Small intestine (tissue), 16 donors: ENCODE data around the gene UGT1A10. TPM values are rescaled to one million over a fixed set of nuclear protein-coding genes. Genes with fewer than 3 reads are reported as not detected.
"Not testable (repeated sequence)": the region's sequence is repeated elsewhere in the genome, so short reads cannot be mapped to it uniquely, and the experiment has no call there.

ENCODE experiments used
- DNase-seq, 2 donors: peaks; one replicate each; pipeline versions ENCODE4 v3.0.0 to v3.0.0-alpha.2; 2013
- FAIRE-seq: peaks from 2 replicates; lab custom pipeline; 2012; peaks lifted over from hg19 to GRCh38; lab: Jason Lieb, UNC
- H3K27ac ChIP-seq, 3 donors: one replicate each; pipeline ENCODE4 v1.5.1; 2013; ENCODE audit warnings: low read length in 2 of 3, mild to moderate bottlenecking in 2 of 3, control low read depth in 1 of 3, inconsistent platforms in 1 of 3, low read depth in 1 of 3, moderate library complexity in 1 of 3
- H3K27me3 ChIP-seq, 3 donors: one replicate each; pipeline ENCODE4 v1.6.1; 2013; ENCODE audit warnings: low read length in 3 of 3, inconsistent platforms in 1 of 3; ENCODE audit not compliant: control insufficient read depth in 3 of 3, insufficient read depth in 3 of 3
- H3K36me3 ChIP-seq, 3 donors: one replicate each; pipeline ENCODE4 v1.6.1; 2013; ENCODE audit warnings: low read length in 3 of 3, inconsistent platforms in 1 of 3, low read depth in 1 of 3, mild to moderate bottlenecking in 1 of 3, moderate library complexity in 1 of 3; ENCODE audit not compliant: control insufficient read depth in 3 of 3, insufficient read depth in 2 of 3
- H3K4me1 ChIP-seq, 3 donors: one replicate each; pipeline ENCODE4 v1.6.1; 2013; ENCODE audit warnings: low read length in 2 of 3, inconsistent platforms in 1 of 3, low read depth in 1 of 3, mild to moderate bottlenecking in 1 of 3, moderate library complexity in 1 of 3; ENCODE audit not compliant: control insufficient read depth in 3 of 3, insufficient read depth in 2 of 3
- H3K4me3 ChIP-seq, 3 donors: one replicate each; pipeline ENCODE4 v1.5.1; 2013; ENCODE audit warnings: low read length in 3 of 3, control low read depth in 1 of 3, inconsistent platforms in 1 of 3, low read depth in 1 of 3, mild to moderate bottlenecking in 1 of 3, moderate library complexity in 1 of 3
- H3K9me3 ChIP-seq, 2 donors: one replicate each; pipeline ENCODE4 v1.6.1; 2013; ENCODE audit warnings: low read depth in 1 of 2, low read length in 1 of 2; ENCODE audit not compliant: control insufficient read depth in 2 of 2, insufficient read depth in 1 of 2
- WGBS, 3 donors: extraction: QIAGEN DNeasy Blood & Tissue Kit; methylation state at CpG; one replicate each; pipeline ENCODE4 v1.1.7; 2013; 5-methylcytosine and 5-hydroxymethylcytosine counted together
- long read RNA-seq, 10 donors: transcript quantifications; one replicate each; lab custom pipeline, GENCODE V29; 2026
- polyA plus RNA-seq, 4 donors: library from polyadenylated mRNA; stranded (reverse) in 3 of 4; unstranded in 1 of 4; fragments of 200-250 nt in 3 of 4; fragments of 120-200 nt in 1 of 4; gene quantifications; one replicate each; pipeline versions ENCODE4 v1.2.1 to v1.2.3, GENCODE V29; 2013
- donor health status: healthy with polysubstance abuse.
- donor health status: control.
- donor health status: control.
- donor health status: Bipolar disorder and iron deficiency.
- donor health status: healthy.

UGT1A10 gene
- polyA plus RNA-seq: 10 to 100 TPM in 3 of 4 donors, under 1 TPM in 1; 0.27 to 30.0 (median 18.5) TPM
- long read RNA-seq, donor 1: 0 reads
- long read RNA-seq, donor 2: 0 reads
- long read RNA-seq, donor 3: 0 reads
- long read RNA-seq, donor 4: 0 reads
- long read RNA-seq, donor 5: 0 reads
- long read RNA-seq, donor 6: 0 reads
- long read RNA-seq, donor 7: 0 reads
- long read RNA-seq, donor 8: 0 reads
- long read RNA-seq, donor 9: 0 reads
- long read RNA-seq, donor 10: 0 reads

GRCh38 chr2:233636306-233636705 lies at the start of gene UGT1A10:
UGT1A10 (plus strand) TSS chr2:233636448; CDS start chr2:233636523, 75 bp downstream.
- not testable (repeated sequence) for H3K27me3 ChIP-seq, H3K9me3 ChIP-seq, FAIRE-seq, H3K36me3 ChIP-seq, H3K4me1 ChIP-seq
- peak within 1 kb of the TSS in 1 of 3 donors; percentile 68 for H3K27ac ChIP-seq
- peak within 1 kb of the TSS in 1 of 3 donors; percentile 55 for H3K4me3 ChIP-seq
- peak in 1 of 2 donors; percentile 84 for DNase-seq
- 22 to 68% (median 31%) methylated on average over 10 of the region's 10 CpGs for WGBS, 3 donors

- Histone ChIP-seq H3K27me3 (no peaks in the 10 kb centered on the region), H3K9me3 (no peaks in the 10 kb centered on the region), H3K4me3 (no peak overlapping the region), H3K27ac (no peak overlapping the region), H3K36me3 (no peaks in the 10 kb centered on the region), H3K4me1 (peaks cover 0 to 3% (median 0%) of the 10 kb centered on the region in 3 donors)
- FAIRE-seq (no peak), DNase-seq (peak; percentile 53 to 56)
- 67 to 83% (median 77%) methylated on average over 2 of the region's 2 CpGs for WGBS, 3 donors
These were observed 47.8 kb upstream of the UGT1A10 start for GRCh38 chr2:233588400-233588799.

GRCh38 chr2:233592706-233593105 lies 43.5 kb upstream of the UGT1A10 start:
- 89 to 100% (median 94%) methylated on average over 1 of the region's 1 CpG for WGBS, 3 donors
- not testable (repeated sequence) for H3K4me1 ChIP-seq, H3K4me3 ChIP-seq, H3K9me3 ChIP-seq, FAIRE-seq, H3K27ac ChIP-seq, H3K36me3 ChIP-seq, H3K27me3 ChIP-seq, DNase-seq

DNA sequence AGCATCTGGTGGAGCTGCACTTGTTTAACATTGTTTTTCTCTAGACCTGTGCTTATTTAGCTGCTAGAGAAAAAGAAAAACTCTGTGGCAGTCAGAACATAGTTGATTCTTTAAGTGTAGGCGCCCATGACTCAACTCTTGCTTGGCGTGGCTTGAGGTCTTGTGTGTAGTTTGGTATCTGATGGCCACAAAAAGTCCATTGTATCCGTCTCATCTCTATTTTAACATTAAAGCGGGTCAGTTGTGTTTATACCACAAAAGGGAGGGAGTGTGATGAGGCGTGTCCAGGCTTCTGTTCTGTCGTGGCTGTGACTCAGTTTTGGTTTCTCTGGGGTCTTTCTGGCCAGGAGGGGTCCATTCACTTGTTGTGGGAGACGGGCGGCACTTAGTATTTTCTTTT lies 43.0 kb upstream of the UGT1A10 start:
- no peak overlapping the region for H3K4me3 ChIP-seq
- 73 to 90% (median 75%) methylated on average over 8 of the region's 8 CpGs for WGBS, 3 donors
- no peaks in the 10 kb centered on the region for H3K4me1 ChIP-seq
- H3K27me3 ChIP-seq: no peaks in the 10 kb centered on the region
- H3K27ac ChIP-seq: no peak overlapping the region
- DNase-seq (no peak), FAIRE-seq (no peak)
- H3K9me3 ChIP-seq: no peaks in the 10 kb centered on the region
- H3K36me3 ChIP-seq: no peaks in the 10 kb centered on the region

DNA sequence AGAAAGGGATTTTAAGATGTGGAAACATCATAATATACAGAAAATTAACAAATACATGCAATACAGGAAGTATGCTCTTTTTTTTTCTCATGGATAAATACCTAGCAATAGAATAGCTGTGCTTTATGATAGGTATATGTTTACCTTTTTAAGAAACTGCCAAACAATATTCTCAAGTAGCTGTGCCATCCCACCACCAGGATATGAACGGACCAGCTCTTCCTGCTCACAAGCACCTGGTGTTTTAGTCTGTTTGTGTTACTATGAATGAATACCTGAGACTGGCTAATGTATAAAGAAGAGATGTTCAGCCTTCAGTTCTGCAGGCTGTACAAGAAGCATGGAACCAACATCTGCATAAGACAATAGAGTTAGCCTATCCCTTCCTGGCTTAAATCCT lies 38.7 kb upstream of the UGT1A10 start:
- FAIRE-seq: no peak
- no peaks in the 10 kb centered on the region for H3K36me3 ChIP-seq
- no peak overlapping the region for H3K27ac ChIP-seq
- H3K9me3 ChIP-seq: no peaks in the 10 kb centered on the region
- no peaks in the 10 kb centered on the region for H3K4me1 ChIP-seq
- 30 to 63% (median 40%) methylated on average over 1 of the region's 1 CpG for WGBS, 3 donors
- no peaks in the 10 kb centered on the region for H3K27me3 ChIP-seq
- DNase-seq: no peak
- H3K4me3 ChIP-seq: no peak overlapping the region

DNA sequence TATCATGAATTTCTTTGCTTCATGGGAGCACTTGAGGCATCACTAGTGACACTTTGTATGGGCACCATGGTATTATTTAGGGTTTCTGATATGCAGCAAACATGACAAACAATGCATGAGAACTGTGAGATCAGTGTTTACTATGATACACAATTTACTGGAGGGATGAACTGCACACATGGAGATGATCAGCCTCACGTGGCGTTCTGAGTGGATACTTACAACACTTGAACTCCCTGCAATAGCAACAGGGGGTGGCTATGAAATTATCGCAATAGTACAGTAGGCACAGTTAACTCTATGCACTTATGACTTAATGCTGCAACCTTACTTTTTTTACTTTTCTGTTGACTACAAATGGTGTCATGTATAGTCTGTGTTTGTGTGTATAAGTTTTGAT lies 37.3 kb upstream of the UGT1A10 start:
- 82 to 97% (median 87%) methylated on average over 3 of the region's 3 CpGs for WGBS, 3 donors
- H3K9me3 ChIP-seq: no peaks in the 10 kb centered on the region
- H3K36me3 ChIP-seq: no peaks in the 10 kb centered on the region
- no peaks in the 10 kb centered on the region for H3K27me3 ChIP-seq
- no peak overlapping the region for H3K27ac ChIP-seq
- no peak overlapping the region for H3K4me3 ChIP-seq
- FAIRE-seq: no peak
- no peaks in the 10 kb centered on the region for H3K4me1 ChIP-seq
- DNase-seq: no peak

DNA sequence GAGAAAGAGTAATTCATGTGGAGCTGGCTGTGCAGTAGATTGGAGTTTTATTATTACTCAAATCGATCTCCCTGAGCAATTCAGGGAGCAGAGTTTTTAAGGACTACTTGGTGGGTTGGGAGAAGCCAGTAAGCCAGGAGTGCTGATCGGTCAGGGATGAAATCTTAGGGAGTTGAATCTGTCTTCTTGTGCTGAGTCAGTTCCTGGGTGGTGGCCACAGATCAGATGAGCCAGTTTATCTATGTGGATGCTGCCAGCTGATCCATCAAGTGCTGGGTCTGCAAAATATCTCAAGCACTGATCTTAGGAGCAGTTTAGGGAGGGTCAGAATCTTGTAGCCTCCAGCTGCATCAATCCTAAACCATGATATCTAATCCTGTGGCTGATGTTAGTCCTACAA lies 35.9 kb upstream of the UGT1A10 start:
- Histone ChIP-seq H3K27me3 (no peaks in the 10 kb centered on the region), H3K36me3 (no peaks in the 10 kb centered on the region), H3K4me1 (no peaks in the 10 kb centered on the region), H3K9me3 (no peaks in the 10 kb centered on the region), H3K27ac (no peak overlapping the region), H3K4me3 (no peak overlapping the region)
- WGBS, 3 donors: 68 to 96% (median 76%) methylated on average over 2 of the region's 2 CpGs
- FAIRE-seq (no peak), DNase-seq (no peak)

DNA sequence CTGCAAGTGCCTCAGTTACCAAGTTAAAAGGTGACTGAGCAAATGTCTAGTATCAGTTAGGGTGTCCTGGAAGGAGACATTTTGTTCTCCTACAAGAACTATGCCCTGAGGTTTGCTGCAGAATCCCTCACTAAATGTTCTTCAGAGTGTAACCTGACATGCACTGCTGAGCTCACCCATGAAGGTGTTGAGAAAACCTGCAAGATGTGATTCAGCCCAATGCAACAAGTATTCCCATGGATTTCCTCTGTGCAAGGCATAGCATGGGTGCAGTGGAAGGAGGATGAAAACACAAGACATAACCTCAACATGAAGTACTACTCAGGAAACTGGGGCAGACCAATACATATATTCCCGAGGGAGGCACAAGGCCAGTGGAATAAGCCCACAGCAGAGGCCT lies 34.2 kb upstream of the UGT1A10 start:
- Histone ChIP-seq H3K4me1 (no peaks in the 10 kb centered on the region), H3K27me3 (no peaks in the 10 kb centered on the region), H3K4me3 (no peak overlapping the region), H3K36me3 (no peaks in the 10 kb centered on the region), H3K27ac (no peak overlapping the region), H3K9me3 (no peaks in the 10 kb centered on the region)
- FAIRE-seq (no peak), DNase-seq (no peak)
- WGBS, 3 donors: 91 to 98% (median 96%) methylated on average over 1 of the region's 1 CpG

GRCh38 chr2:233603520-233603919 lies 32.7 kb upstream of the UGT1A10 start:
- 75 to 84% (median 81%) methylated on average over 4 of the region's 4 CpGs for WGBS, 3 donors
- H3K36me3 ChIP-seq: no peaks in the 10 kb centered on the region
- no peaks in the 10 kb centered on the region for H3K9me3 ChIP-seq
- H3K4me1 ChIP-seq: no peaks in the 10 kb centered on the region
- H3K27me3 ChIP-seq: no peaks in the 10 kb centered on the region
- H3K4me3 ChIP-seq: no peak overlapping the region
- no peak for FAIRE-seq
- DNase-seq: no peak
- H3K27ac ChIP-seq: no peak overlapping the region
